ENCODE data around the gene FARP1.

GRCh38 chr13:98459171-98459681, 316.3 kb downstream of the FARP1 start:
- TF ChIP-seq CTCF (IDR thresholded peaks at IDR 0.05), result no peak
- no peak for TF ChIP-seq POLR2A (IDR thresholded peaks at IDR 0.05)

All from body of pancreas (tissue), 4 donors.